AG09309 (cell line): ENCODE measurements around the gene MLXIPL.

ENCODE experiments used
- DNase-seq: peaks from one replicate; pipeline ENCODE4 v3.0.0-alpha.2; 2010; ENCODE audit warnings: low read depth
- H3K4me3 ChIP-seq: 2 replicates; pipeline ENCODE4 v1.5.1; 2011; ENCODE audit warnings: mild to moderate bottlenecking, low read depth, low read length, moderate library complexity; ENCODE audit not compliant: control insufficient read depth
- TF ChIP-seq, protein P1 (sequence below): IDR thresholded peaks from 2 replicates; pipeline ENCODE4 v1.5.1; 2011; ENCODE audit warnings: mild to moderate bottlenecking, low read depth, low read length, inconsistent platforms; ENCODE audit not compliant: insufficient read depth, control insufficient read depth; ENCODE audit errors: missing control alignments

Gene MLXIPL

GRCh38 chr7:73578342-73579128 lies 45.8 kb downstream of the MLXIPL start, which contains the start of gene TBL2:
Gene TBL2, minus strand, starts transcription at chr7:73578579. Its CDS starts 30 bp downstream, at chr7:73578549.
- TF ChIP-seq, protein P1, sequence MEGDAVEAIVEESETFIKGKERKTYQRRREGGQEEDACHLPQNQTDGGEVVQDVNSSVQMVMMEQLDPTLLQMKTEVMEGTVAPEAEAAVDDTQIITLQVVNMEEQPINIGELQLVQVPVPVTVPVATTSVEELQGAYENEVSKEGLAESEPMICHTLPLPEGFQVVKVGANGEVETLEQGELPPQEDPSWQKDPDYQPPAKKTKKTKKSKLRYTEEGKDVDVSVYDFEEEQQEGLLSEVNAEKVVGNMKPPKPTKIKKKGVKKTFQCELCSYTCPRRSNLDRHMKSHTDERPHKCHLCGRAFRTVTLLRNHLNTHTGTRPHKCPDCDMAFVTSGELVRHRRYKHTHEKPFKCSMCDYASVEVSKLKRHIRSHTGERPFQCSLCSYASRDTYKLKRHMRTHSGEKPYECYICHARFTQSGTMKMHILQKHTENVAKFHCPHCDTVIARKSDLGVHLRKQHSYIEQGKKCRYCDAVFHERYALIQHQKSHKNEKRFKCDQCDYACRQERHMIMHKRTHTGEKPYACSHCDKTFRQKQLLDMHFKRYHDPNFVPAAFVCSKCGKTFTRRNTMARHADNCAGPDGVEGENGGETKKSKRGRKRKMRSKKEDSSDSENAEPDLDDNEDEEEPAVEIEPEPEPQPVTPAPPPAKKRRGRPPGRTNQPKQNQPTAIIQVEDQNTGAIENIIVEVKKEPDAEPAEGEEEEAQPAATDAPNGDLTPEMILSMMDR: no peak
- H3K4me3 ChIP-seq: peak within 1 kb of the TSS; percentile 82
- DNase-seq: peak; percentile 87

- DNase-seq: no peak
- TF ChIP-seq, protein P1: no peak
- H3K4me3 ChIP-seq: peak overlapping the region; percentile 82
Observed at GRCh38 chr7:73577627-73578341, 46.5 kb downstream of the MLXIPL start.

GRCh38 chr7:73573791-73574190 lies 50.5 kb downstream of the MLXIPL start:
- no peak overlapping the region for H3K4me3 ChIP-seq
- DNase-seq: no peak
- TF ChIP-seq, protein P1: no peak

DNA sequence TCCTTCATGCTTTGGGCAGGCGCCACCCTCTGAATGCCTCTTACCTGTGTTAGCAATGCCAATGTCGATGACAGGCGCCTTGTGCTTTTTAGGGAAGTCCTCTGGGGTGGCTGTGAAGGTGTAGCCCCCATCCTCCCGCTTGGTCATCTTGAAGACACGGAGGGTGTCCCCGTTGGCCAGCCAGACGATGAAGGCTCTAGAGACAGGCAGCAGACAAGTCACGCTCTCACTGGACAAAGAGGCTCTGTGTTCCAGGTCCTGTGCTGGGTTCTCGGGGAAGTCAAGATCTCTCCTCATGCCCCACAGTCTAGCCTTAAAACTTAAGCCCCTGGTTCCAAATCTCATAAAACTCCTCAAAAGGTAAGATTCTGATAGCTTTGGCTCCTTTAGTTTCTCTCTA lies 51.0 kb downstream of the MLXIPL start:
- no peak overlapping the region for H3K4me3 ChIP-seq
- TF ChIP-seq, protein P1: no peak
- no peak for DNase-seq

GRCh38 chr7:73572767-73573186 lies 51.5 kb downstream of the MLXIPL start:
- DNase-seq: no peak
- TF ChIP-seq, protein P1: no peak
- H3K4me3 ChIP-seq: no peak overlapping the region

DNA sequence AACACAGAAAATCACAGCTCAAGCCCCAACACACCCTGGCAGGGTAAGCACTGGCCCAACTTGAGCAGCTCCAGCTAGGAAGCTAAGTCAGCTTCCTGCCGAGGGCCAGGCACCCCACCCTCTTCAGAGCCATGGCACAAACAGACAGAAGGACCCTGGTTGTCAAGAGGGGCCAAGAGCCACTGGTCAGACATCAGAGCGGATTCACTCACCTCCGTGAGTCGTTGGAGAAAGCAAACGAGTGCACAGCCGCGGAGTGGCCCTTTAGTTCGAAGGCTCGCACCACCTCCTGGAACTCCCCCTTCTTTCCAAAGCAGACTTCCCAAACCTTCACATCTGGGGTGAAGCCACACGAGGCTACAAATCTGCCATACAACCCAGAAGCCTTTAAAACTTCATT lies 53.3 kb downstream of the MLXIPL start:
- DNase-seq: no peak
- TF ChIP-seq, protein P1: no peak
- H3K4me3 ChIP-seq: no peak overlapping the region
